Mucosa of descending colon (tissue), 3 donors: ENCODE data around the gene PRR18. TPM values are rescaled to one million over a fixed set of nuclear protein-coding genes. Genes with fewer than 3 reads are reported as not detected.

Experiments
- ATAC-seq: fragments of 200-7000 bp; cut with Tn5 transposase; one replicate; pipeline ENCODE4 v1.9.1; 2020; ENCODE audit warnings: mild to moderate bottlenecking, moderate library complexity
- DNase-seq, 3 donors: peaks; one replicate each; pipeline ENCODE4 v3.0.0-alpha.2; 2020
- H3K36me3 ChIP-seq: fragments of 200-600 bp; one replicate; pipeline ENCODE4 v1.8.0; 2021; ENCODE audit warnings: low read depth, mild to moderate bottlenecking
- H3K4me1 ChIP-seq: fragments of 200-600 bp; one replicate; pipeline ENCODE4 v1.8.0; 2021; ENCODE audit warnings: low read depth, mild to moderate bottlenecking
- H3K4me3 ChIP-seq: fragments of 200-600 bp; one replicate; pipeline ENCODE4 v1.8.0; 2021; ENCODE audit warnings: mild to moderate bottlenecking
- H3K9me3 ChIP-seq: fragments of 200-600 bp; one replicate; pipeline ENCODE4 v1.8.0; 2021; ENCODE audit warnings: mild to moderate bottlenecking
- intact Hi-C, 2 donors: fragments of 100-400 bp; cut with DNase I in 1 of 2; cut with micrococcal nuclease in 1 of 2; formaldehyde crosslinking; loops; one replicate each; pipeline versions ENCODE4 v1.11.0 to v1.11.1; 2022; cut with DNase I, micrococcal nuclease
- total RNA-seq, 3 donors: library from RNA; stranded (reverse); fragmentation: NEBNext Ultra II Directional in 2 of 3; extraction: Animal tissue kit (Norgen Biotek cat#: 25700) in 2 of 3; gene quantifications; one replicate each; pipeline versions ENCODE4 v1.2.1 to v1.2.4, GENCODE V29; 2021 to 2023
- TF ChIP-seq, protein P1 (sequence below): fragments of 200-600 bp; IDR thresholded peaks from one replicate; pipeline ENCODE4 v1.8.0; 2022; ENCODE audit warnings: antibody characterized with exemption, mild to moderate bottlenecking
- donor health status: DM: no; HTN: no; CAD: no; lungs with moderate emphysema.
- donor health status: DM: no; HTN: no; CAD: no.
- donor health status: DM: no; HTN: yes; CAD: no.

Gene PRR18
- total RNA-seq, 3 donors from 2014 or later: 0.13 TPM; not detected in 2

DNA sequence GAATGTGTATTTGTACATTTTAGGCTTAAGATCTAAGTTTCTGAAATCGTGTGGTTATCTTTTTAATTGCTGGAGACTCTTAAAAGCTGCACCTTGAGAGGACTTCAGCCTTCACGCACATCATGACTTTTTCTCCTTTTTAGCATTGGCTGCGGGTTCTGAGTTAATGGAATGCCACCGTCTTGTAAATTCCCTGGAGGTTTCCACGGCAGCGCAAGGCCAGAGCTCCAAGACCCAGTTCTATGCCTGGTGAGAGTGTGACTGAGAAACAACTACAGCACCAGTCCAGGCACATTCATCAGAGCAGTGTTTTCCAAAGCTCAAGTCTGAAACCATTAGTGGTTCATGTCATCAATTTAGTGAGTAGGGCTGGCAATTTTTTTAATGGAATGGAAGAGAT is 23.0 kb downstream of the PRR18 start:
- TF ChIP-seq, protein P1, sequence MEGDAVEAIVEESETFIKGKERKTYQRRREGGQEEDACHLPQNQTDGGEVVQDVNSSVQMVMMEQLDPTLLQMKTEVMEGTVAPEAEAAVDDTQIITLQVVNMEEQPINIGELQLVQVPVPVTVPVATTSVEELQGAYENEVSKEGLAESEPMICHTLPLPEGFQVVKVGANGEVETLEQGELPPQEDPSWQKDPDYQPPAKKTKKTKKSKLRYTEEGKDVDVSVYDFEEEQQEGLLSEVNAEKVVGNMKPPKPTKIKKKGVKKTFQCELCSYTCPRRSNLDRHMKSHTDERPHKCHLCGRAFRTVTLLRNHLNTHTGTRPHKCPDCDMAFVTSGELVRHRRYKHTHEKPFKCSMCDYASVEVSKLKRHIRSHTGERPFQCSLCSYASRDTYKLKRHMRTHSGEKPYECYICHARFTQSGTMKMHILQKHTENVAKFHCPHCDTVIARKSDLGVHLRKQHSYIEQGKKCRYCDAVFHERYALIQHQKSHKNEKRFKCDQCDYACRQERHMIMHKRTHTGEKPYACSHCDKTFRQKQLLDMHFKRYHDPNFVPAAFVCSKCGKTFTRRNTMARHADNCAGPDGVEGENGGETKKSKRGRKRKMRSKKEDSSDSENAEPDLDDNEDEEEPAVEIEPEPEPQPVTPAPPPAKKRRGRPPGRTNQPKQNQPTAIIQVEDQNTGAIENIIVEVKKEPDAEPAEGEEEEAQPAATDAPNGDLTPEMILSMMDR: no peak
- no peaks in the 10 kb centered on the region for H3K9me3 ChIP-seq
- H3K4me3 ChIP-seq: no peak overlapping the region
- DNase-seq (no peak), ATAC-seq (no peak)
- no peaks in the 10 kb centered on the region for H3K36me3 ChIP-seq
- intact Hi-C loops: no loop called here
- H3K4me1 ChIP-seq: no peaks in the 10 kb centered on the region

DNA sequence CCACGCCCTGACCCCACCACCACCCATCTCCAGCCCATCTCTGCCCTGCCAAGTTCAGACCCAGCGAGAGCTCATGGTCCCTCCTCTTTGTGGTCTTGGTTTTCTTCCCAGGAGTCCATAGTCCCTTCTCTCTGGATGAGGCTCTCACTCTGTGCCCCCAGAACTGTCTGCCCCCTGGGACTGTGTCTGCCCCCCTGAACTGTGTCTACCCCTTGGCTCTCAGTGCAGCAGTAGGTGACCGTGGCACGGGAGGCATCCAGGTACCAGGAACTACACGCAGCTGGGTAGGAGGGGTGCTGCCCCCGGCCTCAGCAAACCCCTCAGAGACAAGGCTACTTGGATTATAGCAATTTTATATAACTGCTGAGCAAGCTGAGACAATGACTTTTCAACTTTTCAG is 23.6 kb downstream of the PRR18 start:
- Histone ChIP-seq H3K4me1 (no peaks in the 10 kb centered on the region), H3K36me3 (no peaks in the 10 kb centered on the region), H3K4me3 (no peak overlapping the region), H3K9me3 (no peaks in the 10 kb centered on the region)
- TF ChIP-seq, protein P1: no peak
- intact Hi-C loops: no loop called here
- ATAC-seq (no peak), DNase-seq (no peak)

DNA sequence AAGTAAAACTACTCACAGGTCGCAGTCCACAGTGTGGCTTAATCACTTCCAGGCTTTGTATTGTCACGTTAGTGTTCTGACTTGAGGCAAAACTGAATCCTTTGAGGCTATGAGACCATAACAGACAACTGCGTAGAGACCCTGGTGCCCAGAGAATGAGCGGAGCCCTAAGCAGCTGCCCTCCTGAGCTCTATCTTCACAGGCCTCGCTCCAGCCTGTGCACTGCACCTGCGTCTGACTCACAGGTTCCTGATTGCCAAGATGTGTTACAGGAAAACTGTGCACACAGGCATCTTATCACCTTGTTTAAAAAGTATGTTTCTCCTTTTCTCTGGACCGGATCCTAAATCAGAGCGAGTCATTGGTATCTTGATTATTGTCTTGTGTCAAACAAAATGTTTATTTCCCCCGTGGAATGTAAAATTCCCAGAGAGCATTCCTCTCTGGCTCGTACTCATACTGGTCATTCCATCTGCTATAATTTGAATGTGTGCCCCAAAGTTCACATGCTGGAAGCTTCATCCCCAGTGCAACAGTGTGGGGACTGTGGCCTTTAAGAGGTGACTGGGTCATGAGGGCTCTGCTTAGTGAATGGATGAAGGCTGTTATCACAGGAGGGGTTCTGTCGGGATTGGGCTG is 25.7 kb downstream of the PRR18 start:
- DNase-seq (no peak), ATAC-seq (no peak)
- TF ChIP-seq, protein P1: no peak
- no peaks in the 10 kb centered on the region for H3K4me1 ChIP-seq
- H3K9me3 ChIP-seq: no peaks in the 10 kb centered on the region
- no peaks in the 10 kb centered on the region for H3K36me3 ChIP-seq
- H3K4me3 ChIP-seq: no peak overlapping the region
- intact Hi-C loops: no loop called here

DNA sequence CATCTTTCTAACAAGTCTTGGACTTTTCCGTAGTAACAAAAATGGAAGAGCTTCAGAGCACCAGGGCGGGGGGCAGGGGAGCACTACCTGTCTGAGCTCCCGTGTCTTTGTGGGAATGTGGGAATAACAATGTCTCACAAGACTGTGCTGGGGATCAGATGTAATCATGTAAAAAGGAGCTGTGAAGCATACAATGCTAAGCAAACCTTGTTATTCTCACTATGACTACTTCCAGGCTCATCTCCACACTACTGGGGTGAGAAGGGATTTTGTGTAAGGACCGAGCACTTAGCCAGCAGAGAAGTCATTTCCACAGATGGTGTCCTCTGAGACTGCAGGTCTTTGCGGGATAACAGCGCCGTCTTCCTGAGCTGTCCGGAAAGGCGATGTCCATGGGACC is 27.1 kb downstream of the PRR18 start:
- DNase-seq: no peak
- Histone ChIP-seq H3K4me1 (no peaks in the 10 kb centered on the region), H3K9me3 (no peaks in the 10 kb centered on the region), H3K4me3 (no peak overlapping the region), H3K36me3 (no peaks in the 10 kb centered on the region)
- intact Hi-C loops: no loop called here
- TF ChIP-seq, protein P1: no peak
- no peak for ATAC-seq

DNA sequence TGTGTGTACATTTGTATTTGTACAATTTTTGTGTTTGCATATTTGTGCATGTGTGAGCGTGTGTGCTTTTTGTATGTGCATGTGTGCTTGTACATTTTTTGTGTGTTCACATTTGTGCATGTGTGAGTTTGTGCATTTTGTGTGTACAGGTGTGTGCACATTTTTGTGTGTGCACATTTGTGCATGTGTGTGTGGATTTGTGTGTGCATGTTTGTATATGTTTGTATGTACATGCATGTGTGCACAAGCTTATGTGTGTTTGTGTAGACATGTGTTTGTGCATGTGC is 28.9 kb downstream of the PRR18 start:
- no peak for ATAC-seq
- TF ChIP-seq, protein P1: no peak
- intact Hi-C loops: loop anchor here (5.0 to 10.0 kb wide), 2 partner anchors 123 to 125 kb away; no protein-coding TSS in a partner anchor

More for the DNA sequence above, 28.9 kb downstream of the PRR18 start:
- DNase-seq: no peak
- no peaks in the 10 kb centered on the region for H3K4me1 ChIP-seq
- H3K36me3 ChIP-seq: no peaks in the 10 kb centered on the region
- H3K4me3 ChIP-seq: no peak overlapping the region
- no peaks in the 10 kb centered on the region for H3K9me3 ChIP-seq
